Measurements from ENCODE around the gene BHLHE40.

Gene BHLHE40

GRCh38 chr3:4985330-4986174, 6.3 kb downstream of the BHLHE40 start:
- DNase-seq, result peak; percentile 59

- no peak for DNase-seq
Observed at GRCh38 chr3:4986175-4986781, 7.0 kb downstream of the BHLHE40 start.

GRCh38 chr3:4986782-4987537, 7.7 kb downstream of the BHLHE40 start:
- peak; percentile 86 for DNase-seq

- DNase-seq, result no peak
Observed at GRCh38 chr3:4987538-4988296, 8.5 kb downstream of the BHLHE40 start.

GRCh38 chr3:4988983-4989834, 10.0 kb downstream of the BHLHE40 start:
- no peak for DNase-seq

DNA sequence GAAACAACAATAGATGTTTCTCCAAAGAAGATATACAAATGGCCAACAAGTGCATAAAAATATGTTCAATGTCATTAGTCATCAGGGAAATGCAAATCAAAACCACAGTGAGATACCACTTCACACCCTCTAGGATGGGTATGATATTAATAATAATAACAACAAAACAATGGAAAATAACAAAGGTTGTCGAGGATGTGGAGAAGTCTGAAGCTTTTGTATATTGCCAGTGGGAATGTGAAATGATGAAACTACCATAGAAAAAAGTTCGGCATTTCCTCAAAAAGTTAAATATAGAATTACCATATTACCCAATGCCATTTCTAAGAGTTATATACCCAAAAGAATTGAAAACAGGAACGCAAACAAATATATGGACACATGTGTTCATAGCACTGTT, 10.8 kb downstream of the BHLHE40 start:
- DNase-seq, result no peak

DNA sequence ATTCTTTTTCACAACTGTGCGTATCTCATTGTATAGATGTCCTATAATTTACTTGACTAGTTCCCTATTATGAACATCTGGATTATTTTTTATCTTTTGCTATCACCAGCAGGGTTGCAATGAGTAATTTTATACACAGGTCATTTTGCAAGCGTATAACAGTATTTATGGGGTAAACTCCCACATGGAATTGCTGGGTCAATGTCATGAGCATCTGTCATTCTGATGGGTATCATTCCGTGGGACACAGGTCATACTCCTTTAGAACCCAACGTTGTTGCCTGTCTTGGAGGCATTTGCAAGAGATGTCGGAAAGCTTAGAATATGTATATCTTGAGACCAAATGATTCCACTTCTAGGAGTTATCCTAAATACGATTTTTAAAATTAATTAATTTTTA, 12.9 kb downstream of the BHLHE40 start:
- DNase-seq, result no peak

- no peak for DNase-seq
Observed at GRCh38 chr3:4993276-4994143, 14.3 kb downstream of the BHLHE40 start.

DNA sequence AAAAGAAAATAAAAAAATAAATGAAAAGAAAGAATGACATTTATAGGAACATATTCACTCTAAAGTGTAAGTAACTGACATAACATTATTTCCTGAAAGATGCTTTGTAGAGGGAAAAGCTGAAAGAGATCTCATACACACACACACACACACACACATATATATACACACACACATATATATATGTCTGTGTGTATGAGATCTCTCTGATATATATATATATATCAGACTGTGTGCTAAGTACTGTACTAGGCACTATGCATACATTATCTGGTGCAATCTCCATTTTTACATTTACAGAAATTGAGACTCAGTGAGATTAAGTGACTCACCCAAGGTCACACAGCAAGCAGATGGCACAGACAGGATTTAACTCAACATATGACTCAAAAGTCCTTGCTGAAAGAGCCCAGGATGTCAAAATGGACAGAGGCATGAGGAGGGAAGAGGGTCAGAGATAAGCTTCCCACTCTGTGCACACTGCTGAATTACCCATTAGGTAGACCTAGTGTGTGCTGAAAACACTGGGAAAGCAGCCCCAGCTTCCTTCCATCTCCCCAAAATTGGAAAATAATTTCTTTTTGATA, 15.0 kb downstream of the BHLHE40 start:
- DNase-seq, result no peak

DNA sequence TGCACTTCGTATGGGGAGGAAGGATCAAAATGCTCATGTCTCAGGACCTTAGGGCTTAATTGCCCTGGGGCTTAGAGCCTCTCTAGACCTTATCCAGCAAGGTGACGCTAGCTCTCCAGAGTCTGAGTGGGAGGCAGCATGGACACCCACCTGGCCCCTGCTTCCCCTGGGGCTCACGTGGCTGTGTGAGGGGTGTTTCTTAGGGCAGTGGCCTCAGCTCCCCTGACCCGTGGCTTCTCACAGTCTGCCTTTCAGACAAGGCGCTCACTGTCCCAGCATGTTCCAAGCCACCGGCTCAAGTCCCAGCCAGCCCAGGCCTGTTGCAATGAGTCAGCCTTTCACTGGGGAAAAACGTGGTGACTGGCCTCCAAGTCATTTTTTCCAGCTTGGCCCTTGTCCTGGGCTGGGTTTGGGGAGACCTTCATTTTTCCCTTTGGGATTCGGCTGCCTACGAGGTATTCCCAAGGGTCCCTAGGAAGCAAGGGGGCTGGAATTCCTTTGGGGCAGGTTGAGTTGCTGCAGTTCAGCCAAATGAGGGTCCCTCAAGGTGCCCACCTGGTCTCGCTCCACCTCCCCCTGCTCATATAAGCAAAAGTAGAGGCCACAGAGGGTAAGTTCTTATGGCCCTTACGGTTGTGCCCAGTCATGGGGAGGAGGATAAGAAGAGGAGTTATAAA, 15.7 kb downstream of the BHLHE40 start:
- DNase-seq, result no peak

DNA sequence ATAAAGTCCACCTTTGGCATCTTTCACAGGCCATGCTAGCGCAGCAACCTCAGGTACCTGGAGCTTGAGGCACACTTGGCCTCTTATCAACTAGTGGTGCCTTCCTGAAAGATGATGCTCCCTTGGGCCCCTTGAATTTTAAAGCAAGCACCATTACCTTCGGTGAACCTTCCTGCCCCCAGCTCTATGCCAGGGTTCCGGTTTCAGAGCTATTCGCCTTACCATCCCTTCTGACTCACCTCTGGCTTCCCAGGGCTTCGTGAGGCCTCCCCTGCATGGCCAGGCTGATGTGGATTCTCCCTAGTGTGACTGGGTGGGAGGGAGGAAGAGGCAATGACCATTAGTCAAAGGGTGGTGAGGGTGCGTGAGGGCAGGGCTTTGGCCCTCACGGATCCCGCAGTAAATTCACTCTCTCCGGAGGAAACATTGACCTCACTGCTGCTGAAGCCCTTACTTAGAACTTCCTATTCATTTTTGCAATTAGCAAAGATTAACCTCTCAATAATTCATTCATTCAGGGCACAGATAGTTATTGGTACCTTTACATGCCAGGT, 16.3 kb downstream of the BHLHE40 start:
- no peak for DNase-seq

- DNase-seq, result no peak
Observed at GRCh38 chr3:4996223-4996765, 17.1 kb downstream of the BHLHE40 start.

GRCh38 chr3:4996771-4997291, 17.6 kb downstream of the BHLHE40 start:
- no peak for DNase-seq

DNA sequence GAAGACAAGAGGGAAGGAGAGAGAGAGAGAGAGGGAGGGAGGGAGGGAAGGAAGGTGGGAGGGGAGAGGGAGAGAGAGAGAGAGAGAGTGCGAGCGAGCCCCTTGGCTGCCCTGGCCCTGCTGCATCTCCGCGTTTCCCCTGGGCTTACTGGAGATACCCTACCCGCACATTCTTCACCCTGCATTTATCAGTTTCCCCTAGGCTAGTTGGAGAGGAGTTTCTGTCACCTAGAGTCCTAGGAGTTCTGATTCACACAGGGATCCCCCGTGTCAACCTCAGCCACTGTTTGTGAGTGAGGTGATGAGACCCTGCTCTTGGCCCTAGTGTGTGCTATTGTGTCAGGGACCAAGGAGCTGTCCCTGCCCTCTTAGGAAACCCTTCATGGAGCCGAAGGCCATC, 18.7 kb downstream of the BHLHE40 start:
- DNase-seq, result no peak

GRCh38 chr3:4999531-5000184, 20.4 kb downstream of the BHLHE40 start:
- DNase-seq, result peak; percentile 26

DNA sequence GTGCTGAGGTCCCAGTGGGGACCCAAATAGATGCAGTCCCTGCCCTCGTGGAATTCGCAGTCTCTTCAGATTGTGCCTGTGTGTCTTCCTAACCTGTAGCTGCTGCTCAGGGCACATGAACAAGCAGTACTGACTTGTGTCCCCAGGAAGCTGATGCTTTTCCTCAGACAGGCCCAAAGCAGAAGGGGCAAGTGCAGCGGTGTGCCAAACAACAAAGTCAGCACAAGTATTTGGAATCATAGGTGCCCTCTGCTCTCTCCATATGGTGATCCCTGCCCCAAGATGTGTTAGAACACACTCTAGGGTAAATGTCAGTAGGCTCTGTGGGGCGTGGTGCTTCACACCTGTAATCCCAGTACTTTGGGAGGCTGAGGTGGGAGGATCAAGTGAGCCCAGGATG, 21.9 kb downstream of the BHLHE40 start:
- DNase-seq, result no peak

DNA sequence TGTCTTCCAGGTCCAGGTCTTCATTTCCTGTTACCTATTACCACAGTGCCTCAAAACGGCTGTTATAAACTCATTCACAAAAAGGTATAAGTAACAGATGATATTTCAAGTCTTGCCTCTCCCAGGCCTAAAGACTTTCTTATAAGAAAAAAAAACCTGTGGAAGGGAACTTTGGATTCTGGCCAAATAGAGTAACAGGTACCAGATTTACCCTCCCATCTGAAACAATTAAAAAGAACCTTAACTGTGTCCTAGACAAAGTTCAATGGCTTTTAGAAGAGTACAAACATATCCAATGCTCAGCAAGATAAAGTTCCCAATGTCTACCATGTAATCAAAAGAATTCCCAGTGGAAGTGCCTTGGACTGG, 22.6 kb downstream of the BHLHE40 start:
- no peak for DNase-seq

DNA sequence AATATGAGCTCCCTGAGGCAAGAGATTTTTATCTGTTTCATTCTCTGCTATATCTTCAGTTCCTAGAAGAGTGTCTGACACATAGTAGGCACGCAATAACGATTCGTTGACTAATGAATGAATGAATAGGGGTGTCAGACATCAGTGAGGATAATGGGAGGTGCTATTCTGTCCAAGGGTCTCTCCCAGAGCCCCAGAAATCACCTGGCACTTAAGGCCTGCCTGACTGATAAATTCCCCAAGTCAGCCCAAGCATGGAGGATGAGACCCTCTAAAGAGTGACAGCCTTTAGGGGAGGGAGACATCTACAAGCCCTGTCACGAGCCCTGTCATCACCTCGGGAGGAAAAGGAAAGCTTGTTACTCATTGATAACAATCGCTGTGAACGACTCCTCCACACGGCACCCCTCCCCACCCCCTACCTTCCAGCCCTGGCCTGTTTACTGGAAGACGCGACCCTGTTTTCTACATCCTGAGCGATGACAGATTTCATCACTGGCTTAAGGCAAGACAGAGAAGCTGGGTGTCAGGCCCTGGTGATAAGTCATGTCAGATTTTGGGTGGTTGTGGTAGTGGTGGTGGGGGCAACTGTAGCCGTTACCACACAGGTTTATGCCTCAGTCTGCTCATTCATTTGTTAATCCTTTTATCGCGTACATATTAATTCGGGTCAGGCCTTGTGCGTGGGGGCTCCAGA, 23.1 kb downstream of the BHLHE40 start:
- no peak for DNase-seq

Measured in NCI-H345 (cell line).